ENCODE results near the gene NRBF2. TPM values are rescaled to one million over a fixed set of nuclear protein-coding genes. Genes with fewer than 3 reads are reported as not detected.

The NRBF2 gene
- total and polyA plus RNA-seq, 2 of the 4 experiments (the other 2 are of a cell fraction), result 19.9 to 20.6 TPM

GRCh38 chr10:63119041-63119440, 14.1 kb upstream of the NRBF2 start:
- Histone ChIP-seq H2AK5ac (ENCODE audit: low read depth, low read length) (no peak overlapping the region), H3K4me1 (ENCODE audit: control insufficient read depth, insufficient read depth, low read length) (peaks cover 10% of the 10 kb centered on the region), H3K9ac (ENCODE audit: low read depth, low read length) (no peak overlapping the region), H3K56ac (ENCODE audit: extremely low read depth, insufficient read depth, low read length) (no peak overlapping the region), H3K27ac (ENCODE audit: insufficient read depth, low read length) (no peak overlapping the region), H3K18ac (ENCODE audit: low read depth, low read length) (no peak overlapping the region), H3K36me3 (ENCODE audit: control insufficient read depth, insufficient read depth, low read length) (no peaks in the 10 kb centered on the region), H3K4me2 (ENCODE audit: low read depth, low read length) (no peak overlapping the region), H4K20me1 (ENCODE audit: insufficient read depth, low read length) (no peaks in the 10 kb centered on the region), H3K14ac (replicated peaks; ENCODE audit: low read depth, low read length) (no peak overlapping the region), H3K4me3 (ENCODE audit: insufficient read depth, low read depth, low read length) (no peak overlapping the region), H3K27me3 (ENCODE audit: control insufficient read depth, insufficient read depth, low read length) (no peaks in the 10 kb centered on the region), H3K9me3 (ENCODE audit: control insufficient read depth, insufficient read depth, low read length) (no peaks in the 10 kb centered on the region), H2AK9ac (replicated peaks; ENCODE audit: low read depth, low read length, poor library complexity) (no peak overlapping the region), H2AFZ (replicated peaks; ENCODE audit: low read length, poor library complexity) (no peak overlapping the region), H3K4ac (ENCODE audit: low read depth, low read length) (no peak overlapping the region), H4K5ac (ENCODE audit: low read depth, low read length) (no peak overlapping the region), H2BK20ac (ENCODE audit: low read depth, low read length) (no peak overlapping the region), H2BK15ac (ENCODE audit: low read depth, low read length) (no peak overlapping the region), H2BK120ac (ENCODE audit: low read depth, low read length) (no peak overlapping the region), H2BK5ac (ENCODE audit: low read depth, low read length, poor library complexity, severe bottlenecking) (no peak overlapping the region), H4K8ac (ENCODE audit: low read depth in 2 of 2, low read length in 2 of 2) (no peak overlapping the region), H3K23ac (ENCODE audit: low read depth, low read length) (no peak overlapping the region), H3K9me1 (ENCODE audit: insufficient read depth, low read length) (no peaks in the 10 kb centered on the region), H4K91ac (ENCODE audit: insufficient read depth, low read depth, low read length) (no peak overlapping the region), H3K79me1 (ENCODE audit: low read depth in 1 of 2, low read length in 2 of 2) (no peaks in the 10 kb centered on the region)
- DNase-seq (no peak), ATAC-seq (ENCODE audit: low read depth) (no peak)
- CTCF ChIA-PET, result no interaction called here
- dilution Hi-C loops (cut with HindIII; ENCODE audit: low sequenced_read_pairs, unreplicated experiment) (no loop called here), in situ Hi-C loops (cut with MboI; ENCODE audit: low sequenced_read_pairs) (no loop called here), intact Hi-C loops (cut with micrococcal nuclease) (no loop called here)
- no peak for TF ChIP-seq MAZ (IDR thresholded peaks at IDR 0.05; ENCODE audit: borderline replicate concordance, low read depth, low read length)
- TF ChIP-seq CTCF (conservative IDR thresholded peaks at IDR 0.05; ENCODE audit: low read depth, low read length), result no peak
- TF ChIP-seq USF2 (IDR thresholded peaks at IDR 0.05; ENCODE audit: low read depth, low read length), result no peak
- no peak for TF ChIP-seq MAFK (IDR thresholded peaks at IDR 0.05; ENCODE audit: low read depth, low read length)
- no peak for TF ChIP-seq RAD21 (IDR thresholded peaks at IDR 0.05; ENCODE audit: low read length)
- no peak for TF ChIP-seq ELK1 (IDR thresholded peaks at IDR 0.05; ENCODE audit: borderline replicate concordance, low read depth, low read length)
- no peak for TF ChIP-seq FOS (IDR thresholded peaks at IDR 0.05; ENCODE audit: low read depth, low read length)
- no peak for TF ChIP-seq POLR2A (IDR thresholded peaks at IDR 0.05; ENCODE audit: low read depth, low read length)
- no peak for TF ChIP-seq BHLHE40 (IDR thresholded peaks at IDR 0.05; ENCODE audit: low read depth, low read length)
- TF ChIP-seq RFX5 (IDR thresholded peaks at IDR 0.05; ENCODE audit: low read depth, low read length), result no peak
- no peak for TF ChIP-seq RCOR1 (IDR thresholded peaks at IDR 0.05; ENCODE audit: insufficient replicate concordance, low read length)
- TF ChIP-seq CEBPB (IDR thresholded peaks at IDR 0.05; ENCODE audit: low read depth, low read length), result no peak
- POLR2A ChIA-PET (ENCODE audit: unreplicated experiment), result no interaction called here
- BruUV-seq (replicated peaks), result no TSS peak

Data from IMR-90 (cell line).